HG03442 (cell line): ENCODE measurements around the gene PLIN3.
"Not testable (repeated sequence)": the region's sequence is repeated elsewhere in the genome, so short reads cannot be mapped to it uniquely, and the experiment has no call there.

Experiments used
- ATAC-seq: cut with Tn5 transposase; IDR thresholded peaks from one replicate; pipeline ENCODE4 v1.9.1; 2021; ENCODE audit warnings: mild to moderate bottlenecking, moderate library complexity; ENCODE audit not compliant: unreplicated experiment

The PLIN3 gene

DNA sequence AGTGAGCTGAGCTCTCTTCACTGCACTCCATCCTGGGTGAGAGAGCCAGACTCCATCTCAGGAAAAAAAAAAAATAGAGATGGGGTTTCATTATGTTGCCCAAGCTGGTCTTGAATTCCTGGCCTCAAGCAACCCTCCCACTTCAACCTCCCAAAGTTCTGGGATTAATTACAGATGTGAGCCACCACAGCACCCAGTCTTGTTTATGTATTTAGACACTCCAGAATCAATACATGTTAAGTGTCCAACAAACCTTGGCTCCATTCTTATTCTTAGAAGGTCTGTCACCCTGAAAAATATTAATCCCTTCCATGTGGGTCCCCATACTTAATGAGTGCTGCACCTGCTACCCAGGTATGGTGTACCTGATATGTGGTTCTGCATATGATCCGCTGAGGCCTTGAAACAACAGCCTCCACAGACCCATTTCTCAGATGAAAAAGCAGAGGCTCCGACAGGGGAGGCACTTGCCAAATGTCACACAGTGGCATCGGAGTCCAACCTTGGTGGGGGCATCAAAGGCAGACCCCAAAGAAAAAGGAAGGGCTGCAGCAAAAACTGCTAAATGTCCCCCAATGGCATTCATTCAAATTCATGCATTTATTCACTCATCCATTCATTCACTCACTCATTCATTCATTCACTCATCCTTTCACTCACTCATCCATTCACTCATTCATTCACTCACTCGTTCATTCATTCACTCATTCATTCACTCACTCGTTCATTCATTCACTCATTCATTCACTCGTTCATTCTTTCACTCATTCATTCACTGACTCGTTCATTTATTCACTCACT is 52.6 kb downstream of the PLIN3 start:
- ATAC-seq = no peak

DNA sequence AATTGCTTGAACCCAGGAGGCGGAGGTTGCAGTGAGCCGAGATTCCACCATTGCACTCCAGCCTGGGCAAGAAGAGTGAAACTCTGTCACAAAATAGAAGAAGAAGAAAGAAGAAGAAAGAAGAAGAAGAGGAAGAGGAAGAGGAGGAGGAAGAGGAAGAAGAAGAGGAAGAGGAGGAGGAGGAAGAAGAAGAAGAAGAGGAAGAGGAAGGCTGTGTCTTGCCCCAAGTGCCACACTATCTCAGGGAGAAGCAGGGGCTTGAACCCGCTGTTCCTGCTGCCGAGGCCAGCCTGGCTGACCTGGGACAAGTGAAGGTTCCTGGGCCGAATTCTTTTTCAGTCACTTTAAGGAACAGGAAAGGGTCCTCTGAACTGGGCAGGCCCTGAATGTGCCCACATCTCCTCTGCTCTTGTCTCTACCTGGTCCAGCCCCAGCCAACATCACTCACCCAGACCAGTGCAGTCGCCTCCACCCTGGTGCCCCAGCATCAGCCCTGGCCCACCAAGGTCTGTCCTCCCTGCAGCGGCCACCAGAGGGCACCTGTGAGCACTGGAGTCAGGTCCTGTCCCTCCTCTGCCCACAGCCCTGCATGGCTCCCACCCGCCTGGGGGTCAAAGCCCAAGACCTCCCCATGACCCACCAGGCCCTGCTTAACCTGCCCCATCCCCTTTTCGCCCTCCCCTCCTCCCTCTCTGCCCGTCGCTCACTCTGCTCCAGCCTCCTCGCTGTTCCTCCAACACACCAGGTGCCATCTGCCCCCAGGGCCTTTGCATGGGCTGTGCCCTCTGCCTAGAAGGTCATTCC is 55.9 kb downstream of the PLIN3 start:
- ATAC-seq = no peak

DNA sequence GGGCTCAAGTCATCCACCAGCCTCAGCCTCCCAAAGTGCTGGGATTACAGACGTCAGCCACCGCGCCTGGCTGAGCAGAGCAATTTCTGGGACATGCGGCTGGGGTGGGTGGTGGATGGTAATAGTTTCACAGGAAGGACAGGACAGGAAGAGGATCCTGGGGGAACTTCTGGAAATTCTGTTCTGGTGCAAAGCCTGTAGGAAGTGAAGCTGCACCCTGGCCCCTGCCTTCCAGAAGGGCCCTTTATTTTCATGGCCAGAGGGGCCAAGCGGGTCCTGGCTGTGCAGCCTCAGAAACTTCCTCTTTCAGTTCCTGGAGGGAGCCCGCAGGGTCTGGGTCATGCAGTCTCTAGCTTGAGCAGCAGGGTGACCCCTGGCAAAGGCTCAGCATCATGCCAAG is 60.3 kb downstream of the PLIN3 start:
- ATAC-seq = no peak

DNA sequence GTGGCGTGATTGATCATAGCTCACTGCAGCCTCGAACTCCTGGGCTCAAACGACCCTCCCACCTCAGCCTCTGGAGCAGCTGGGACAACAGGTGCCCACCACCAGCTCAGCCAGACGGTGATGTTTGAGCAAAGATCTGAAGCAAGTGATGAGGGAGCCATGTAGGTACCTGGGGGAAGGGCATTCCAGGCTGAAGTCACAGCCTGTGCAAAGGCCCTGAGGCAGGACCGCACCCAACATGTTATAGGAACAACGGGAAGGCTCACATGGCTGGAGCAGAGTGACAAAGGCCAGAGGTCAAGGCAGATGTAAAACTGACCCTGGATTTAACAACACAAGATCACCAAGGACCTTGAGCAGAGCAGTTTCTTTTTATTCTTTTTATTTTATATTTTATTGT is 61.1 kb downstream of the PLIN3 start:
- ATAC-seq = no peak

DNA sequence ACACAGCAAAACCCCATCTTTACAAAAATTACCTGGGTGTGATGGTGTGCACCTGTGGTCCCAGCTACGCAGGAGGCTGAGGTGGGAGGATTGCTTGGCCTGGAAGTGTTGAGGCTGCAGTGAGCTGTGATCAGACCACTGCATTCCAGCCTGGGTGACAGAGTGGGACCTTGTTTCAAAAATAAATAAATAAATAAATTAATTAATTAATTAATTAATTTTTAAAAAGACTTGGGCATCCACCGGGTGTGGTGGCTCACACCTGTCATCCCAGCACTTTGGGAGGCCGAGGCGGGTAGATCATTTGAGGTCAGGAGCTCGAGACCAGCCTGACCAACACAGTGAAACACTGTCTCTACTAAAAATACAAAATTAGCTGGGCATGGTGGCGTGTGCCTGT is 62.3 kb downstream of the PLIN3 start:
- ATAC-seq = not testable (repeated sequence)

DNA sequence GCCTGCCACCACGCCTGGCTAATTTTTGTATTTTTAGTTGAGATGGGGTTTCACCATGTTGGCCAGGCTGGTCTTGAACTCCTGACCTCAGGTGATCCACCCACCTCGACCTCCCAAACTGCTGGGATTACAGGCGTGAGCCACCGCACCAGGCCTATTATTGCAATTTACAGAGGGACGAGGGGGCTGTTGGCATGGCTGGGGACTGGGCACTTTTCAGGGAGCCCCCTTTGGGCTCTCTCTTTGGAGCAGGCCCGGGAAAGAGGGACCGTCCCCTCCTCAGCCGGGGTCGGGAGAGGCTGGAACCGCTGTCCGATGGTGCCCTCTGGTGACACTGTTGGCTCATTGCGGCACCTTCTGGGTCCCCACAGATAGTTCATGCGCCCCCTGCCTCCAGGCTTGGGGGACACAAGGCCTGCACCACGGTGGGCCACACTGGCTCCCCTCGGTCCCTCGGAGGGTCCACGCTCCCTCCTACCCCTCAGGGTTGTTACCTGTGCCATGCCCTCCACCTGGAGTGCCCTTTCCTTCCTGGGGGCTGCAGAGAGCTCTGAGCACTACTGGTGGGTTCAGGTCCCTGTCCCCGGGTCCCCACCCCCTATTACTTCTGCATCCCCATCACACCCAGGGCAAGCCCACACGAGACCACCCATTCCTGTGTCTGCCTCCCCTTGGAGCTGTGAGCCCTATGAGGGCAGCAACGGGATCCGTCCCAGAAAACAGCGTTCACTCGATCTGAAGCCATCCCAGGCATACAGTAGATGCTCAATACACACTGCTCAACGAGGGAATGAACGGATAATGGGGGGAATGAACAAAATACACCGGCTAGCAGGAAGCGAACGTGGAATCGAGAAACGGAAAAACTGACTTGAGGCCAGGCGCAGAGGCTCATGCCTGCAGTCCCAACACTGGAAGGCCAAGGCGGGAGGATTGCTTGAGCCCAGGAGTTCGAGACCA is 63.5 kb downstream of the PLIN3 start:
- ATAC-seq = no peak

DNA sequence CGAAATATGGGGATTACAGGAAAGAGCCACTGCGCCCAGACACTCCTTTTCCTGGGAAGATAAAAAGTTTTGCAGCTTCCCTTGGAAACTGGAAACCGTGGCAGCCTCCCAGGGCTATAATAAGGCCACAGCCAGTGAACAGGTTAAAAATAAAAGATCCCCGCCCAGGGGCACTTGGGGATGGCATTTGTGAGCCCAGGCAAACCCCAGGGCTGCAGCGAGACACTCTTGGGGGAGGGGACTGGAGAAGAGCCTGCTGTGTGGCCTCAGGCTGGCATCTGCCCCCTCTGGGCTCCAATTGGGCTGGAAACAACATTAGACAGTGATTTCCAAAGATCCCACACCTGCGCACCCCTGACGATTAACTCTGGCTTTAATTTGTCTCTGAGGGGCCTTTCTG is 64.8 kb downstream of the PLIN3 start:
- no peak for ATAC-seq

DNA sequence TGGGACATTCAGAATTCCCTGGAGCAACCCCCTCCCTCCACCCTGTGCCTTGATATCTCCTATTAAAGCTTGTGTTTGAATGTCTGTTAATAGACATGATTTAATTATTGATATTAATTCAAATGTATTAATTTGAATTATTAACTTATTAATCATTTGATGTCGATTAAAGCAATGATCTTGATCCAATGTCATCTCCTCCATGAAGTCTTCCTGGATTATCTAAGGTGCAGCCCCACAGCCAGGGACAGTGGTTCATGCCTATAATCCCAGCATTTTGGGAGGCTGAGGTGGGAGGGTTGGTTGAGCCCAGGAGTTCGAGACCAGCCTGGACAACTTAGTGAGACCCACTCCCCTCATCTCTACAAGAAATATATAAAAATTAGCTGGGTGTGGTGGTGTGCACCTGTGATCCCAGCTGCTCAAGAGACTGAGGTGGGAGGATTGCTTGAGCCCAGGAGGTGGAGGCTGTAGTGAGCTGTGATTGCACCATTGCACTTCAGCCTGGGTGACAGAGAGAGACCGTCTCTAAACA is 66.3 kb downstream of the PLIN3 start:
- no peak for ATAC-seq

DNA sequence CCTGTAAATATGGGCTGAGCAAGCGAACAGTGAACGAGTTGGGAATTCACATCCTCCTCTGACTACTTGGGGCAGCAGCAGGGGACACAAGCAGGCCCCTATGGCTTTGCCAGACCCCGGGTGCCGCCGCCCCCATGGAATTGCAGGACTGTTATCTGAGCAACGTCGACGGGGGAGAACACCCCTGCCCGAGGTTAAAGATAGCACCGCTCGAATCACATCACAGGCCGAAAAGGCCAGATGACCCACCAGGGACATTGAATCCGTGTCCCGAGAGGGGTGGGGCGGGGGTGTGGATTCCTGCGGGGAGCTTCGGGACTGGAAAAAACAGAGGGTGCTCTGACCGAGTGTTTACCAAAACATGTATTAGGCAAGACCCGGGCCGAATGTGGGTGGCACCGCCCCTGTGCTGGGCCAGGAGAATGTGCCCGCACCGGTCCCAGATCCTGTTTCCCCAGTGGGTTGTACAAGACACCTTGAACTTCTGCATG is 66.8 kb downstream of the PLIN3 start:
- no peak for ATAC-seq

DNA sequence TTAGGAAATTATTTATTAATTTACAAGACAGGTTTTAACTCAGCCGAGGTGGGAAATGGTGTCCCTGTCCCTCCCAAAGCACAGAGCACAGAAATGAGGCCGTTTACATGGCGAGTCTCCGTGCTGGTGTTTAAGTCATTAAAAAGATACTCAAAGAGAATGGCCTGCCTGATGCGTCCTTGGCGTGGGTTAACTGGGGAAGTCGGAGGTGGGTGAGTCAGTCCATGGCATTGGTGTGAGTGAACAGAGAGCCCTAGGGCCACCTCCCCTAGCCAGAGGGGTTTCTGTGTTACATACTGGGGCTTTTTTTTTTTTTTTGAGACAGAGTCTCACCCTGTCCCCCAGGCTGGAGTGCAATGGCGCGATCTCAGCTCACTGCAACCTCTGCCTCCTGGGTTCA is 72.1 kb downstream of the PLIN3 start:
- no peak for ATAC-seq

DNA sequence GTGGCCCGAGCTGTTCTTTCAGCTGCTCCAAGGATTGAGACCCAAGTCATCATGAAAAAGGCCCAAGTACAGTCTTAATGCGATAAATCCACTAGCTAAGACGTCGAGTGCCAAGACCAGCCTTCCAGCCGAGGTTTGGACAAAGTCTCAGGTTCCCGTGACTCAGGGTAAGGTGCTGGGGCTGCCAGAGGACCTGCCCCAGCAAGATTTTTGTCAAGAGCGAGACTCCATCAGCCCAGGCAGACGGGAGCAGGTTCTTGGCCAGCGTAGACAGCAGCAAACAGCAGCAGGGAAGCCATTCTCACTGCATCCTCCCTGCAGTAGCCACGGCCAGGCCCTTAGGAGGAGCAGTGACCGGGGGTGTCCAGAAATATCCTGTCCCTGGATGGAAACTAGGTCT is 72.5 kb downstream of the PLIN3 start:
- no peak for ATAC-seq

DNA sequence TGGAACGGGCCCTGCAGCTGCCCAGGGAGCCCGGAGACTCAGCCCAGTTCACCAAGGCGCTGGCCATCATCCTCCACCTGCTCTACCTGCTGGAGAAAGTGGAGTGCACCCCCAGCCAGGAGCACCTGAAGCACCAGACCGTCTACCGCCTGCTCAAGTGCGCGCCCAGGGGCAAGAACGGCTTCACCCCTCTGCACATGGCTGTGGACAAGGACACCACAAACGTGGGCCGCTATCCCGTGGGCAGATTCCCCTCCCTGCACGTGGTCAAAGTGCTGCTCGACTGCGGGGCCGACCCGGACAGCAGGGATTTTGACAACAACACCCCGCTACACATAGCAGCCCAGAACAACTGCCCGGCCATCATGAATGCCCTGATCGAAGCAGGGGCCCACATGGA is 74.2 kb downstream of the PLIN3 start:
- ATAC-seq = not testable (repeated sequence)

DNA sequence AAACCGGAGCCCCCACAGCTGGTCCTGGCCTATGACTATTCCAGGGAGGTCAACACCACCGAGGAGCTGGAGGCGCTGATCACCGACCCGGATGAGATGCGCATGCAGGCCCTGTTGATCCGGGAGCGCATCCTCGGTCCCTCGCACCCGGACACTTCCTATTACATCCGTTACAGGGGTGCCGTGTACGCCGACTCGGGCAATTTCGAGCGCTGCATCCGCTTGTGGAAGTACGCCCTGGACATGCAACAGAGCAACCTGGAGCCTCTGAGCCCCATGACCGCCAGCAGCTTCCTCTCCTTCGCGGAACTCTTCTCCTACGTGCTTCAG is 74.6 kb downstream of the PLIN3 start:
- not testable (repeated sequence) for ATAC-seq

DNA sequence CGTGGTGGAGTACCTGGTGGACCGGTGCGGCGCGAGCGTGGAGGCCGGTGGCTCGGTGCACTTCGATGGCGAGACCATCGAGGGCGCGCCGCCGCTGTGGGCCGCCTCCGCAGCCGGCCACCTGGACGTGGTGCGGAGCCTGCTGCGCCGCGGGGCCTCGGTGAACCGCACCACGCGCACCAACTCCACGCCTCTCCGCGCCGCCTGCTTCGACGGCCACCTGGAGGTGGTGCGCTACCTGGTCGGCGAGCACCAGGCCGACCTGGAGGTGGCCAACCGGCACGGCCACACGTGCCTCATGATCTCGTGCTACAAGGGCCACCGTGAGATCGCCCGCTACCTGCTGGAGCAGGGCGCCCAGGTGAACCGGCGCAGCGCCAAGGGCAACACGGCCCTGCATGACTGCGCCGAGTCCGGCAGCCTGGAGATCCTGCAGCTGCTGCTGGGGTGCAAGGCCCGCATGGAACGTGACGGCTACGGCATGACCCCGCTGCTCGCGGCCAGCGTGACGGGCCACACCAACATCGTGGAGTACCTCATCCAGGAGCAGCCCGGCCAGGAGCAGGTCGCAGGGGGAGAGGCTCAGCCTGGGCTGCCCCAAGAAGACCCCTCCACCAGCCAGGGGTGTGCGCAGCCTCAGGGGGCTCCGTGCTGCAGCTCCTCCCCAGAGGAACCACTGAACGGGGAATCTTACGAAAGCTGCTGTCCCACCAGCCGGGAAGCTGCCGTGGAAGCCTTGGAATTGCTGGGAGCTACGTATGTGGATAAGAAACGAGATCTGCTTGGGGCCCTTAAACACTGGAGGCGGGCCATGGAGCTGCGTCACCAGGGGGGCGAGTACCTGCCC is 75.2 kb downstream of the PLIN3 start:
- ATAC-seq = not testable (repeated sequence)

DNA sequence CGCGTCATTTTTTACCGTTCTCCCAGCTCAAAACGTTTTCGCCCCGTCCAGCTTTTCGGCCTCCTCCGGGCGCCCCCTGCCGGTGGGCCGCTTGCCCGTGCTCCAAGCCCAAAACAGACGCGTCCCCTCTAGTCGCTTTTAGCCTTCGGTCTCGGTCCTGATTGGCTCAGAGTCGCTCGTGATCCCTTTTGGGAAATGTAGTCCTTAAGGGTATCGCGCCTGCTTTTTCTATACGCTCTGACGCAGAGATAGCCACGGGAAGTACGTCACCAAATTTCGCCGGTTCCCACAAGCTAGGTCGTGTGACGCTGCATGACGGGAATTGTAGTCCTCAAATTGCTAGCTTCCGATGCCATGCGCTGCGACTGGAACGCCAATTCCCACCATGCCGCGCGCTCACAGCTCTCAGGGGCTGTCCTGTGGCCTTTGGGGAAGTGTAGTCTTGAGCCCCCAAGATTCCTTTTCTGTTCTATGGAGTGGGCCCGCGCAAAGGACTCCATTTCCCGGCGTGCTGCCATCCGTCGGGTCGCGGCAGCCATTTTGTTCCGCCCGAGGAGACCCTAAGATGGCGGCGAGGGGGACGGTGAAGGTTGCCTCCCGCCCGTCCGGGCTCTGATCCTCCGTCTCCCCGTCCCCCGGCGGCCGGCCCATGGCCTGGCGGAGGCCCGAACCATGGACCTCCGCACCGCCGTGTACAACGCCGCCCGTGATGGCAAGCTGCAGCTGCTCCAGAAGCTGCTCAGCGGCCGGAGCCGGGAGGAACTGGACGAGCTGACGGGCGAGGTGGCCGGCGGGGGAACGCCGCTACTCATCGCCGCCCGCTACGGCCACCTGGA is 76.1 kb downstream of the PLIN3 start, which contains the start of gene FEM1A:
Gene FEM1A, plus strand, starts transcription at position 552 of the 836 bp plus-strand sequence. Its CDS starts 121 bp downstream, at position 673.
- ATAC-seq = peak; percentile 85
